DOHH2 (cell line): ENCODE measurements around the gene CREBRF.

Source experiments
- H3F3A ChIP-seq: fragments of 200-600 bp; sonication (generic), shearing (Covaris generic); 2 replicates; pipeline ENCODE4 v1.6.0; 2016; ENCODE audit warnings: antibody characterized with exemption, mild to moderate bottlenecking; ENCODE audit not compliant: control insufficient read depth, insufficient read depth
- H3K27ac ChIP-seq: fragments of 200-600 bp; sonication (generic); 2 replicates; pipeline ENCODE4 v1.5.1; 2014; ENCODE audit warnings: low read depth, mild to moderate bottlenecking, low read length, moderate library complexity
- H3K27me3 ChIP-seq: fragments of 200-600 bp; sonication (generic); 2 replicates; pipeline ENCODE4 v1.6.1; 2014; ENCODE audit warnings: mild to moderate bottlenecking, low read length, mixed read lengths; ENCODE audit not compliant: control insufficient read depth
- H3K36me3 ChIP-seq: fragments of 200-600 bp; sonication (generic); 2 replicates; pipeline ENCODE4 v1.6.1; 2014; ENCODE audit warnings: mild to moderate bottlenecking, low read length, moderate library complexity, mixed read lengths; ENCODE audit not compliant: control insufficient read depth
- H3K4me1 ChIP-seq: fragments of 200-600 bp; sonication (generic); 2 replicates; pipeline ENCODE4 v1.6.1; 2014; ENCODE audit warnings: mild to moderate bottlenecking, low read length, mixed read lengths; ENCODE audit not compliant: control insufficient read depth
- H3K4me2 ChIP-seq: fragments of 200-600 bp; sonication (generic); 2 replicates; pipeline ENCODE4 v1.6.0; 2014; ENCODE audit warnings: mild to moderate bottlenecking, low read length, moderate library complexity
- H3K4me3 ChIP-seq: fragments of 200-600 bp; sonication (generic); 2 replicates; pipeline ENCODE4 v1.5.1; 2014; ENCODE audit warnings: mild to moderate bottlenecking, low read length, mixed read lengths
- H3K79me2 ChIP-seq: fragments of 200-600 bp; sonication (generic); 2 replicates; pipeline ENCODE4 v1.6.1; 2014; ENCODE audit warnings: mild to moderate bottlenecking, low read length, mixed read lengths; ENCODE audit not compliant: control insufficient read depth
- H3K9me2 ChIP-seq: fragments of 200-600 bp; sonication (generic); replicated peaks from 2 replicates; pipeline ENCODE4 v1.6.1; 2014; ENCODE audit warnings: mild to moderate bottlenecking, low read length, mixed read lengths; ENCODE audit not compliant: control insufficient read depth
- H3K9me3 ChIP-seq: fragments of 200-600 bp; sonication (generic); 2 replicates; pipeline ENCODE4 v1.6.1; 2014; ENCODE audit warnings: antibody characterized with exemption, low read length, mixed read lengths; ENCODE audit not compliant: control insufficient read depth, insufficient read depth
- H4K20me1 ChIP-seq: fragments of 200-600 bp; sonication (generic); 2 replicates; pipeline ENCODE4 v1.6.0; 2014; ENCODE audit warnings: low read depth, mild to moderate bottlenecking, antibody characterized with exemption, low read length, moderate library complexity; ENCODE audit not compliant: control insufficient read depth, insufficient read depth
- EZH2phosphoT487 ChIP-seq: fragments of 200-600 bp; sonication (generic); IDR thresholded peaks from 2 replicates; pipeline ENCODE4 v1.6.1; 2017; ENCODE audit warnings: borderline replicate concordance, mild to moderate bottlenecking, antibody characterized with exemption, low read length, moderate library complexity, mixed read lengths
- TF ChIP-seq, protein P1 (sequence below): fragments of 200-600 bp; sonication (generic); IDR thresholded peaks from one replicate; pipeline ENCODE4 v1.5.1; 2014; ENCODE audit warnings: antibody characterized with exemption, mild to moderate bottlenecking, low read depth, low read length; ENCODE audit not compliant: poor library complexity, severe bottlenecking

CREBRF gene

DNA sequence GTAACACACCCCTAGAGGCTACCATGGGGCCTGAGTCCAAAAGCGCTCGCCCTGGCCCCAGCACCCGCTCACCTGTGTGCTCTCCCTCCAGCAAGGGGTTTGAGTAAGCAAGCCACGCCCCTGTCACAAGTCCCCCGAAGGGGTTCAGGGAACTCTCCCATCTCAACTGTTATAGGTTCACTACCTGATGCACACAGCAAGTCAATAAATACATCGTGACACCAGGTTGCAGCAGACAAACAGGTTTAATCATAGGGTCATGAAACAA lies 8.4 kb upstream of the CREBRF start:
- H3K9me2 ChIP-seq = no peaks in the 10 kb centered on the region
- H3K4me2 ChIP-seq = no peak overlapping the region
- no peak for TF ChIP-seq EZH2phosphoT487
- TF ChIP-seq, protein P1, sequence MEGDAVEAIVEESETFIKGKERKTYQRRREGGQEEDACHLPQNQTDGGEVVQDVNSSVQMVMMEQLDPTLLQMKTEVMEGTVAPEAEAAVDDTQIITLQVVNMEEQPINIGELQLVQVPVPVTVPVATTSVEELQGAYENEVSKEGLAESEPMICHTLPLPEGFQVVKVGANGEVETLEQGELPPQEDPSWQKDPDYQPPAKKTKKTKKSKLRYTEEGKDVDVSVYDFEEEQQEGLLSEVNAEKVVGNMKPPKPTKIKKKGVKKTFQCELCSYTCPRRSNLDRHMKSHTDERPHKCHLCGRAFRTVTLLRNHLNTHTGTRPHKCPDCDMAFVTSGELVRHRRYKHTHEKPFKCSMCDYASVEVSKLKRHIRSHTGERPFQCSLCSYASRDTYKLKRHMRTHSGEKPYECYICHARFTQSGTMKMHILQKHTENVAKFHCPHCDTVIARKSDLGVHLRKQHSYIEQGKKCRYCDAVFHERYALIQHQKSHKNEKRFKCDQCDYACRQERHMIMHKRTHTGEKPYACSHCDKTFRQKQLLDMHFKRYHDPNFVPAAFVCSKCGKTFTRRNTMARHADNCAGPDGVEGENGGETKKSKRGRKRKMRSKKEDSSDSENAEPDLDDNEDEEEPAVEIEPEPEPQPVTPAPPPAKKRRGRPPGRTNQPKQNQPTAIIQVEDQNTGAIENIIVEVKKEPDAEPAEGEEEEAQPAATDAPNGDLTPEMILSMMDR = no peak
- no peaks in the 10 kb centered on the region for H3K9me3 ChIP-seq
- H3K27ac ChIP-seq = no peak overlapping the region
- H3K36me3 ChIP-seq = no peaks in the 10 kb centered on the region
- H3K27me3 ChIP-seq = no peaks in the 10 kb centered on the region
- H3K4me1 ChIP-seq = peaks cover 11% of the 10 kb centered on the region
- no peaks in the 10 kb centered on the region for H4K20me1 ChIP-seq
- no peaks in the 10 kb centered on the region for H3F3A ChIP-seq
- H3K79me2 ChIP-seq = no peaks in the 10 kb centered on the region
- H3K4me3 ChIP-seq = no peak overlapping the region

- no peak for TF ChIP-seq EZH2phosphoT487
- TF ChIP-seq, protein P1 = no peak
- Histone ChIP-seq H3F3A (peaks cover 4% of the 10 kb centered on the region; the same call in 1 of the 2 replicates), H3K9me2 (no peaks in the 10 kb centered on the region), H3K27me3 (no peaks in the 10 kb centered on the region), H3K4me2 (no peak overlapping the region), H4K20me1 (no peaks in the 10 kb centered on the region), H3K4me1 (peaks cover 38% of the 10 kb centered on the region), H3K9me3 (no peaks in the 10 kb centered on the region), H3K36me3 (no peaks in the 10 kb centered on the region), H3K79me2 (no peaks in the 10 kb centered on the region), H3K4me3 (no peak overlapping the region), H3K27ac (no peak overlapping the region)
Observed at GRCh38 chr5:173050791-173051190, 5.4 kb upstream of the CREBRF start.

GRCh38 chr5:173051746-173052145 lies 4.4 kb upstream of the CREBRF start:
- no peaks in the 10 kb centered on the region for H3K79me2 ChIP-seq
- H3K4me2 ChIP-seq = no peak overlapping the region

More at GRCh38 chr5:173051746-173052145, 4.4 kb upstream of the CREBRF start:
- TF ChIP-seq, protein P1 = no peak
- TF ChIP-seq EZH2phosphoT487 = no peak
- Histone ChIP-seq H3K9me2 (no peaks in the 10 kb centered on the region), H3K4me3 (no peak overlapping the region), H3K4me1 (peaks cover 38% of the 10 kb centered on the region), H3K36me3 (no peaks in the 10 kb centered on the region), H4K20me1 (no peaks in the 10 kb centered on the region), H3K27me3 (no peaks in the 10 kb centered on the region), H3K27ac (no peak overlapping the region), H3F3A (peaks cover 4% of the 10 kb centered on the region; the same call in 1 of the 2 replicates), H3K9me3 (no peaks in the 10 kb centered on the region)
